Keratinocyte (primary cell): Measurements from ENCODE around the gene KCNH1. TPM values are rescaled to one million over a fixed set of nuclear protein-coding genes. Genes with fewer than 3 reads are reported as not detected.

Experiments used
- DNase-seq: peaks from one replicate; pipeline ENCODE4 v3.0.0-alpha.2; 2011; ENCODE audit warnings: low read depth, missing footprints, low spot score
- FAIRE-seq: peaks from 2 replicates; lab custom pipeline; 2011; peaks lifted over from hg19 to GRCh38; lab: Jason Lieb, UNC
- H2AFZ ChIP-seq: 2 replicates; pipeline ENCODE4 v1.6.0; 2012; ENCODE audit warnings: low read length, control low read depth, inconsistent platforms; ENCODE audit not compliant: control insufficient read depth
- H3K27ac ChIP-seq: 2 replicates; pipeline ENCODE4 v1.5.1; 2011; ENCODE audit warnings: low read length; ENCODE audit not compliant: control insufficient read depth, insufficient read depth
- H3K27me3 ChIP-seq: 3 replicates; pipeline ENCODE4 v1.6.0; 2011; ENCODE audit warnings: low read length; ENCODE audit not compliant: control insufficient read depth, insufficient read depth; ENCODE audit errors: extremely low read depth
- H3K36me3 ChIP-seq, 2 experiments: 2 replicates in 1 of 2; 3 replicates in 1 of 2; pipeline ENCODE4 v1.5.1; 2011; ENCODE audit warnings: low read length in 2 of 2, mild to moderate bottlenecking in 1 of 2; ENCODE audit not compliant: control insufficient read depth in 2 of 2, insufficient read depth in 2 of 2; ENCODE audit errors: extremely low read depth in 1 of 2
- H3K4me1 ChIP-seq: 3 replicates; pipeline ENCODE4 v1.5.1; 2011; ENCODE audit warnings: low read length; ENCODE audit not compliant: control insufficient read depth, insufficient read depth; ENCODE audit errors: extremely low read depth
- H3K4me2 ChIP-seq: 3 replicates; pipeline ENCODE4 v1.6.0; 2011; ENCODE audit warnings: low read depth, low read length; ENCODE audit not compliant: control insufficient read depth, insufficient read depth; ENCODE audit errors: extremely low read depth
- H3K4me3 ChIP-seq, 3 experiments: fragments of 200-600 bp in 1 of 3; sonication (generic) in 1 of 3; 2 replicates in 2 of 3; 3 replicates in 1 of 3; pipeline ENCODE4 v1.5.1; 2011 to 2016; ENCODE audit warnings: low read length in 3 of 3, mild to moderate bottlenecking in 3 of 3, control low read depth in 2 of 3, inconsistent platforms in 1 of 3, low read depth in 1 of 3, mixed read lengths in 1 of 3, mixed run types in 1 of 3, moderate library complexity in 1 of 3; ENCODE audit not compliant: control insufficient read depth in 2 of 3, insufficient read depth in 2 of 3; ENCODE audit errors: extremely low read depth in 1 of 3
- H3K79me2 ChIP-seq: 2 replicates; pipeline ENCODE4 v1.6.0; 2012; ENCODE audit warnings: low read length; ENCODE audit not compliant: control insufficient read depth, insufficient read depth
- H3K9ac ChIP-seq: 3 replicates; pipeline ENCODE4 v1.6.0; 2011; ENCODE audit warnings: low read length; ENCODE audit not compliant: control insufficient read depth, insufficient read depth; ENCODE audit errors: extremely low read depth
- H3K9me1 ChIP-seq: 3 replicates; pipeline ENCODE4 v1.6.0; 2011; ENCODE audit warnings: low read length; ENCODE audit not compliant: control insufficient read depth, insufficient read depth; ENCODE audit errors: extremely low read depth
- H3K9me3 ChIP-seq: 2 replicates; pipeline ENCODE4 v1.5.1; 2012; ENCODE audit warnings: low read depth, low read length; ENCODE audit not compliant: control insufficient read depth
- H4K20me1 ChIP-seq: 3 replicates; pipeline ENCODE4 v1.6.0; 2011; ENCODE audit warnings: low read length; ENCODE audit not compliant: control insufficient read depth, insufficient read depth; ENCODE audit errors: extremely low read depth
- EZH2 ChIP-seq: IDR thresholded peaks from one replicate; pipeline ENCODE4 v1.6.1; 2012; ENCODE audit warnings: inconsistent platforms, mild to moderate bottlenecking, low read length, moderate library complexity
- dilution Hi-C: fragments of 300-500 bp; cut with MboI; formaldehyde crosslinking; loops from one replicate; pipeline ENCODE4 v1.7.0; 2020; ENCODE audit warnings: low sequenced_read_pairs; ENCODE audit not compliant: extremely low pct_ligation_motif_present
- polyA plus RNA-seq, 5 experiments: library from polyadenylated mRNA; depleted of rRNA in 3 of 5; stranded (reverse) in 3 of 5; stranded (forward) in 1 of 5; unstranded in 1 of 5; fragments of >200 nt; gene quantifications; 1 replicate in 1 of 5; 2 replicates in 3 of 5; 3 replicates in 1 of 5; pipeline versions ENCODE4 v1.2.1 to v1.2.3, GENCODE V29; 2011 to 2012; ENCODE audit warnings: missing spikeins in 2 of 5, low read depth in 1 of 5, low replicate concordance in 1 of 5
- TF ChIP-seq, protein P1 (sequence below), 3 experiments: IDR thresholded peaks in 1 of 3; conservative IDR thresholded peaks in 1 of 3; optimal IDR thresholded peaks in 1 of 3; 2 replicates in 2 of 3; 3 replicates in 1 of 3; pipeline versions ENCODE3 to v1.5.1; 2011; ENCODE audit warnings: low read length in 3 of 3, mild to moderate bottlenecking in 3 of 3, moderate library complexity in 2 of 3, control low read depth in 1 of 3, inconsistent platforms in 1 of 3; ENCODE audit not compliant: insufficient read depth in 2 of 3; ENCODE audit errors: extremely low read depth in 1 of 3

The KCNH1 gene
- polyA plus RNA-seq, 1 donor (not counting 4 experiments of a cell fraction or from before 2014, with no cell fraction given) = not detected

- H4K20me1 ChIP-seq = no peaks in the 10 kb centered on the region
- no peak for DNase-seq
- no peaks in the 10 kb centered on the region for H3K4me1 ChIP-seq
- no peak overlapping the region for H3K4me3 ChIP-seq
- no peaks in the 10 kb centered on the region for H3K79me2 ChIP-seq
- TF ChIP-seq, protein P1, sequence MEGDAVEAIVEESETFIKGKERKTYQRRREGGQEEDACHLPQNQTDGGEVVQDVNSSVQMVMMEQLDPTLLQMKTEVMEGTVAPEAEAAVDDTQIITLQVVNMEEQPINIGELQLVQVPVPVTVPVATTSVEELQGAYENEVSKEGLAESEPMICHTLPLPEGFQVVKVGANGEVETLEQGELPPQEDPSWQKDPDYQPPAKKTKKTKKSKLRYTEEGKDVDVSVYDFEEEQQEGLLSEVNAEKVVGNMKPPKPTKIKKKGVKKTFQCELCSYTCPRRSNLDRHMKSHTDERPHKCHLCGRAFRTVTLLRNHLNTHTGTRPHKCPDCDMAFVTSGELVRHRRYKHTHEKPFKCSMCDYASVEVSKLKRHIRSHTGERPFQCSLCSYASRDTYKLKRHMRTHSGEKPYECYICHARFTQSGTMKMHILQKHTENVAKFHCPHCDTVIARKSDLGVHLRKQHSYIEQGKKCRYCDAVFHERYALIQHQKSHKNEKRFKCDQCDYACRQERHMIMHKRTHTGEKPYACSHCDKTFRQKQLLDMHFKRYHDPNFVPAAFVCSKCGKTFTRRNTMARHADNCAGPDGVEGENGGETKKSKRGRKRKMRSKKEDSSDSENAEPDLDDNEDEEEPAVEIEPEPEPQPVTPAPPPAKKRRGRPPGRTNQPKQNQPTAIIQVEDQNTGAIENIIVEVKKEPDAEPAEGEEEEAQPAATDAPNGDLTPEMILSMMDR (optimal IDR thresholded peaks at IDR 0.05 in 1 of 3, IDR thresholded peaks at IDR 0.05 in 1 of 3, conservative IDR thresholded peaks at IDR 0.05 in 1 of 3; ENCODE audit: extremely low read depth in 1 of 3, insufficient read depth in 2 of 3, low read length in 3 of 3) = no peak
- TF ChIP-seq EZH2 = no peak
- H3K9me3 ChIP-seq = no peaks in the 10 kb centered on the region
- H3K9me1 ChIP-seq = no peaks in the 10 kb centered on the region
- H3K27me3 ChIP-seq = no peaks in the 10 kb centered on the region
- H3K36me3 ChIP-seq = no peaks in the 10 kb centered on the region
- no peak for FAIRE-seq
- no peak overlapping the region for H2AFZ ChIP-seq
- dilution Hi-C loops = no loop called here
- no peak overlapping the region for H3K4me2 ChIP-seq
- no peak overlapping the region for H3K27ac ChIP-seq
- no peak overlapping the region for H3K9ac ChIP-seq
Measured at GRCh38 chr1:210728437-210729149, 405.4 kb downstream of the KCNH1 start.

DNA sequence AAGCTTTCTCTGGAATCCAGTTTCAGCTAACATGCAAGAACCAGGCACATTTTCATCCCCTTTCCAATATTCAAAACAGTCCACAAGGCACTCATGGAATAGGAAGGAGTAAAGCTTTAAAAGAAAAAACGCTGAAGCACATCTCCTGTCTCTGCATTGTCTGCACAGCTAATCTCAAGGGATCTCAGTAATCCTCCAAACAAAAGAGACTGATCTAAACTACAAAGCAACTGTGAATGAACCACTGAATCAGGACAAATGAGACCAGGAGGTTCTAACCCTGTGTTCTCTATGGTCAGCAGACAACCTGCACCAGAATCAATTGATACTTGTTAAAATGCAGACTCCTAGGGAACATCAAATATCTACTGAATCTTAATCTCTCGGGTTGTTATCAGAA is 406.2 kb downstream of the KCNH1 start:
- H2AFZ ChIP-seq = no peak overlapping the region
- TF ChIP-seq, protein P1 (optimal IDR thresholded peaks at IDR 0.05 in 1 of 3, IDR thresholded peaks at IDR 0.05 in 1 of 3, conservative IDR thresholded peaks at IDR 0.05 in 1 of 3; ENCODE audit: extremely low read depth in 1 of 3, insufficient read depth in 2 of 3, low read length in 3 of 3) = no peak
- TF ChIP-seq EZH2 = no peak
- no peak overlapping the region for H3K4me3 ChIP-seq
- H3K79me2 ChIP-seq = no peaks in the 10 kb centered on the region
- no peak for FAIRE-seq
- H3K27ac ChIP-seq = no peak overlapping the region
- dilution Hi-C loops = no loop called here
- H3K9ac ChIP-seq = no peak overlapping the region
- H3K9me1 ChIP-seq = no peaks in the 10 kb centered on the region
- H3K4me1 ChIP-seq = no peaks in the 10 kb centered on the region
- no peaks in the 10 kb centered on the region for H3K9me3 ChIP-seq
- H4K20me1 ChIP-seq = no peaks in the 10 kb centered on the region
- no peak overlapping the region for H3K4me2 ChIP-seq
- no peaks in the 10 kb centered on the region for H3K27me3 ChIP-seq
- H3K36me3 ChIP-seq = no peaks in the 10 kb centered on the region
- no peak for DNase-seq
